VCaP (cell line): ENCODE data around the gene SLC39A7.

Experiments used
- H3K27ac ChIP-seq: fragments of 450-650 bp; 2 replicates; pipeline ENCODE4 v1.5.1; 2017
- CTCF ChIP-seq: fragments of 450-650 bp; conservative IDR thresholded peaks from 2 replicates; pipeline ENCODE4 v1.5.1; 2017; ENCODE audit warnings: mild to moderate bottlenecking, moderate library complexity

SLC39A7 gene

GRCh38 chr6:33176906-33177305 lies 23.8 kb upstream of the SLC39A7 start:
- TF ChIP-seq CTCF, result no peak
- H3K27ac ChIP-seq, result no peak overlapping the region

GRCh38 chr6:33177552-33178446 lies 22.9 kb upstream of the SLC39A7 start:
- no peak for TF ChIP-seq CTCF
- no peak overlapping the region for H3K27ac ChIP-seq

- TF ChIP-seq CTCF, result no peak
- no peak overlapping the region for H3K27ac ChIP-seq
Observed at GRCh38 chr6:33178755-33179475, 21.8 kb upstream of the SLC39A7 start.

- no peak for TF ChIP-seq CTCF
- no peak overlapping the region for H3K27ac ChIP-seq
Observed at GRCh38 chr6:33181141-33181540, 19.5 kb upstream of the SLC39A7 start.

- no peak for TF ChIP-seq CTCF
- H3K27ac ChIP-seq, result no peak overlapping the region
Observed at GRCh38 chr6:33183071-33183683, 17.5 kb upstream of the SLC39A7 start.

- no peak for TF ChIP-seq CTCF
- H3K27ac ChIP-seq, result no peak overlapping the region
Observed at GRCh38 chr6:33185190-33185589, 15.5 kb upstream of the SLC39A7 start.

- H3K27ac ChIP-seq, result no peak overlapping the region
- TF ChIP-seq CTCF, result no peak
Observed at GRCh38 chr6:33185654-33186187, 14.9 kb upstream of the SLC39A7 start.
